Stimulated activated CD4-positive, alpha-beta T cell treated with anti-CD3 and anti-CD28 coated beads, Interleukin-1b, Interleukin-23, amount 100 ng/mL, for 48 hours (primary cell): ENCODE measurements around the gene KDM2A.
A peak's percentile ranks its signal among the peaks of the same experiment; 100 is the strongest.

Experiments
- DNase-seq: peaks from one replicate; pipeline ENCODE4 v3.0.0-alpha.2; 2020

Gene KDM2A

DNA sequence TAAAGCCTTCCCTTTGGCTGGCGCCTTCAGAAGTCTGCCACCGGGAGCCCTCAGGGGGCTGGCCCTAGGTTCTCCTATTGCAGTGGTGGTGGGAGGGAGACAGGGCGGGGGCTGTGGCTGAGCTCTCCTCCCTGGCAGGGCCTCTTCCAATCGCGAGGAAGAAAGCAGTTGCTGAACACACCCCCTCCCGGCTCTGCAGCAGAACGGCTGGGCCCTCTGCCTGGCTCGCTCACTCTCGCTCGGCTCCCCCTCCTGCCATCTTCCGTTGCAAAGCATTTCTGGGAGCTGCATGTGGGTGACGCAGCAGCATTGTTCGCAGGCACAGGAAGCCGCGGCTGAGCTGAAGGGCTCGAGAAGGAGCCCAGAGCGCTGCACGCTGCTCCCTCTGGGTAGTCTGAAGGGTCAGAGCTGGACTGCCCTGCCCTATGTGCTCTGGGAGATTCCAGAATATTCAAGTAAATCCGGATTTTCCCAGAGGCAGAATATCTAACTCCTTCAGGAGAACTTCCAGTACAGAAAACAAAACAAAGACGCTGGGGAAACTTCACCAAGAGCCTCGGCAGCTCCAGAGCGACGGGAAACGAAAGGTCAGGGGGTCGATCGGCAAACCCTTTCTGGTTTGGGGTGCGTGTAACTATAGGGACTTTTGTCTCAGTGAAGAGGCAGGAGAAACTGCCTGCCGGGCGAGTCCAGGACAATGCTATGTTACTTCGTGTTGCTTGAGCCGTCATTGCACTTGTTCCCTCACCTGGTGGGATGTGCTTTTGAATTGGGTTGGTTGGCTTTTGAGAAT, 120.9 kb downstream of the KDM2A start:
- peak; percentile 98 for DNase-seq

DNA sequence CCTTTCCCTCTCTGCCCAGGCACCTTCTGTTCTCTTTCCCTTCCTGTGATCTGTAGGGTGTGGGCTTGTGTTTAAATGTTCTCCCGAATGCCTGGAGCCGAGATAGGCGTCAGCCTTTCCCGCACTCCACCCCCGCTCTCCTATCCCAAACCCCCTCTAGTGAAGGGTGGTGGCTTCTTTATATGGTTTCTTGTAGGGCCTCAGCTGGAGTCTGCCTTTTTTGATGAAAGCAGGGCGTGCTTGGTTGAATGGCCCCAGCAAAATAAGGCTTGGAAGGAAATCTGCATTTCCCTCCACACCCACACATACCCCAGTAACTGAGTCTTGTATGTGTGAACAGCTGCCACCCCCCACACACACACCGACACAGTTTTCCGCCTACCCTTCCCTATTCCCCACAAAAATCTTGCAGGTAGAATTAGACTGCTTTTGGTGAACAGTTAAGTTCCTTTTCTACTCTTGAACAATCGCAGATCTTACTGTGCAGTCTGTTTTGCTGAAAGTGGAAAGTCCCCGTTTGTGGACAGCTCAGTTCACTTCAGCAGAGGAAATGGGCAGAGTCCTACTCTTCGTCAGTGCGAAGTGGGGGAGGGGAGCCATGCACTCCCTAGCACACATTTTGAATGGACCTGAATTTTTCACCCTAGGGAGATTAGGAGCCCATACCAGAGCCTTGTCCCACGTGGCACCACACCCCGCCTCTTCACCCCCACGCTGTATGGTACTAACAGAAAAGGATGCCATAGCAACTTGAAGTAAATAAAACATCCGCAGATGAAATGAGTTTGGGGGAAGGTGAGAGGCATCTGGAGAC, 121.7 kb downstream of the KDM2A start:
- peak; percentile 90 for DNase-seq

DNA sequence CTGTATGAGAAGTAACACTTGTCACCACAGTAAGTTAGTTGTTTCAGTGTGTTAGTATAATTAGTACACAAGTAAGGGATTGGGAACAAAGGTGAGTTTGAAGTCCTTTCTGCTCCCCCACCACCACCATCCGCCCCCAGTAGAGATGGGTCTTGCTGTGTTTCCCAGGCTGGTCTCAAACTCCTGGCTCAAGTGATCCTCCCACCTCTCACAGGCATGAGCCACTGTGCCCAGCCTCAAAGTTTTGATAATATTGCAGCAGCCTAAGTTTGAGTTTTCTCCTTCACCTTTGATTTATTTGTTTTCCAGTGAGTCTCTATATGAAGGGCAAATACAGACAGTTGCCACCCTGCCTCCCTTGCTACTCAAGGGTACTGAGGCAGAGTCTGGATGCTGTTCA, 123.5 kb downstream of the KDM2A start:
- DNase-seq: no peak

DNA sequence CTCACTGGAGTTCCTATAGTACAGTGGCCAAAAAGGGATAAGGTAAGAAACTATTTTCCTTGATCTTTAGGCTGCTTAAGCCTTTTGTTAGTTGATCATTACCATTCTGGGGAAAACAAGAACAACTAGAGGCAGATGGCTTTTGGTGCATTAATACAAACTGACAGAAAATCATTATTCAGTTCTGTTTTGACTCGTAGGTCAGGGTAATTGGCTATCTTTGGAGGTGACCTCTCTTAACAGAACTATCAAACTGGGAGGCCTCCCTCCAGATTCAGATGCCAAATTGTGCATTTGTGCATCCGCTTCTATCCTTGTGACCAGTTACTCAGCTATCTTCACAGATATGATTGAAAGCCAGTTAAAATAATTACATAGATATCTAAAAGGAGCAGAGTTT, 124.0 kb downstream of the KDM2A start:
- DNase-seq: no peak

DNA sequence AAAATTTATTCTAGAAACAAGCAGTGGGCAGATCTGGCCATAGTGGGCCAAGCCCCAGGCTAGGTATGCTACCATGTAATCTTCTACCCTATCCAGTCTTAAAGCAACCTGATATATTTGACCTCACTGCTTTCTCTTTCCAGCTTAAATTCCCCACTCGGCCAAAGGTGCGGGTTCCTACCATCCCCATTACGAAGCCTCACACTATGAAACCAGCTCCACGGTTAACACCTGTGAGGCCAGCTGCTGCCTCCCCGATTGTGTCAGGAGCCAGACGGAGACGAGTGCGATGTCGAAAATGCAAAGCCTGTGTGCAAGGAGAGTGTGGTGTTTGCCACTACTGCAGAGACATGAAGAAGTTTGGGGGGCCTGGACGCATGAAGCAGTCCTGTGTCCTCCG, 126.0 kb downstream of the KDM2A start:
- DNase-seq: no peak

DNA sequence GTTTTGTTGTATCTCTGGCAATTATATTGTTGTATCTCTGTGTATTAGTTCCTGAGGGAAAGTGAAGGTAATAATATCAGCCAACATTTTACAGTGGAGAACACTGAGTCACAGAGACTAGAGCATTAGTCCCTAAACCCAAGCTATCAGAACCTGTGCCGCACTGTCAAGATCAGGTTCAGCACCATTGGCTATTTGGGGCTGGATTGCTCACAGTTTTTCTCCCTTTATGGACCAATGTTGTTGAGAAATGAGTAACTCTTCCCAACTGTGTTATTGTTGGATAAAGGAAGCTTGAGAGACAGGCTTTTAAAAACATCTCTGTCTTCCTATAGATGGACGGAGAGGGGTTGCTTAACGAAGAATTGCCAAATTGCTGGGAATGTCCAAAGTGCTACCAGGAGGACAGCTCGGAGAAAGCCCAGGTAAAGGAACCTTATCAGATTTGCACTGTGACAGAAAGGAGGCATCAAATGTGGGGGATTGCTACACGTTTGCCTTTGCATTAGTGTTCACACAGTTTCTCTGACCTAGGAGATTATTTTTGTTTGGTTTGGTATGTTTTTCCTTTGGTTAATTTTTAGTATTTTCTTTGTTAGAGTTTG, 129.0 kb downstream of the KDM2A start:
- DNase-seq: no peak

DNA sequence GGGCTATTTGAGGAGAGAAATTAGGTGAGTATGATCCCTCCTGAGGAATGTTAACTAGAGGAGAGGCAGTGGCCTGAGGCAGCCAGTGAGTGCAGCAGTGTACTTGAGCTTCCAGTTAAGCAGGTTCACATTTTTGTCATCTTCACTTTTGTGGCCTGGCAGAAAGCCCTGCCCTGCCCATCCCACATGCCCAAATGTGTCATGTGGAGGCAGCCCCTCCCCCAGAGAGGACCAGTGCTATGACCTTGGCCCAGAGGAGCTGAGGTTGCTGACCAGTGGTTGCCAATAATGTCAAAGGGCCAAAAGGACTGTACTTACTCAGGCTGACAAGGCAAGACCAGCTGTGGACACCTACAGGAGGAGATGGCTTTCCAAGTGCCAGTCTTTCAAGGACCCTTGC, 129.6 kb downstream of the KDM2A start:
- DNase-seq: no peak

DNA sequence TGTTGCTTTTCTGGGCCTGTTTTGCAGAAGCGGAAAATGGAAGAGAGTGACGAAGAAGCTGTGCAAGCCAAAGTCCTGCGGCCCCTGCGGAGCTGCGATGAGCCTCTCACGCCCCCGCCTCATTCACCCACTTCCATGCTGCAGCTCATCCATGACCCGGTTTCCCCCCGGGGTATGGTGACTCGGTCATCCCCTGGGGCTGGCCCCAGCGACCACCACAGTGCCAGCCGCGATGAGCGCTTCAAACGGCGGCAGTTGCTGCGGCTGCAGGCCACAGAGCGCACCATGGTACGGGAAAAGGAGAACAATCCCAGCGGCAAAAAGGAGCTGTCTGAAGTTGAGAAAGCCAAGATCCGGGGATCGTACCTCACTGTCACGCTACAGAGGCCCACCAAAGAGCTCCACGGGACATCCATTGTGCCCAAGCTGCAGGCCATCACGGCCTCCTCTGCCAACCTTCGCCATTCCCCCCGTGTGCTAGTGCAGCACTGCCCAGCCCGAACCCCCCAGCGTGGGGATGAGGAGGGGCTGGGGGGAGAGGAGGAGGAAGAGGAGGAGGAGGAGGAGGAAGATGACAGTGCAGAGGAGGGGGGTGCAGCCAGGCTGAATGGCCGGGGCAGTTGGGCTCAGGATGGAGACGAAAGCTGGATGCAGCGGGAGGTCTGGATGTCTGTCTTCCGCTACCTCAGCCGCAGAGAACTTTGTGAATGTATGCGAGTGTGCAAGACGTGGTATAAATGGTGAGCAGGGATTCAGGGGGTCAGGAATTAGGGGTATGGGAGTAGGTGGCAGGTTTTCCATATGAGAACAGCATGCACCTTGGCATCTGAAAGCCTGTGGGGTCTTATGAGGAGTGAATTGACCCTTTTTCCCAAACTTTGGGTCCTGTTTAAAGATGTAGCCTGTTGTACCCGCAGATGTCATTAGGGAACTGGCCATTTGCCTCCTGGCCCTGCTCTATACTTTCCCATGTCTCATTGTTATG, 131.3 kb downstream of the KDM2A start:
- no peak for DNase-seq

DNA sequence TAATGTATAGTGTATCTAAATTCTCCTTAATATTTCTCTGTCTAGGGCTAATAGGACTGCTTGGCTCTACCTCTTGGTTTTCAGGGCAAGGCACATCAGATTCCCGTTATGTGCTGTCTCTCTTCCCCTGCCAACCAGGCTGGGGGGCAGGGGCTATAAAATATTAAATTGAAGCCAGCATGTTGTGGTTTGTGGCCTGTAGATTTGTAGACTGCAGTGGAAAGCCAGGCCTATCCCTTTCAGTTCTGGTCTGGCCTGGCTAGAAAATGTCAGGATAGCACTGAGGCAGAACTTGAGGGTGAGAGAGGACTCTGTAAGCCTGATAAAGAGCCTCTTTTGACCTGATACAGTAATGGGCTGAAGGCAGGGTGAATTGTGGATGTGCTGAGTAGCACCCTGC, 132.8 kb downstream of the KDM2A start:
- no peak for DNase-seq

DNA sequence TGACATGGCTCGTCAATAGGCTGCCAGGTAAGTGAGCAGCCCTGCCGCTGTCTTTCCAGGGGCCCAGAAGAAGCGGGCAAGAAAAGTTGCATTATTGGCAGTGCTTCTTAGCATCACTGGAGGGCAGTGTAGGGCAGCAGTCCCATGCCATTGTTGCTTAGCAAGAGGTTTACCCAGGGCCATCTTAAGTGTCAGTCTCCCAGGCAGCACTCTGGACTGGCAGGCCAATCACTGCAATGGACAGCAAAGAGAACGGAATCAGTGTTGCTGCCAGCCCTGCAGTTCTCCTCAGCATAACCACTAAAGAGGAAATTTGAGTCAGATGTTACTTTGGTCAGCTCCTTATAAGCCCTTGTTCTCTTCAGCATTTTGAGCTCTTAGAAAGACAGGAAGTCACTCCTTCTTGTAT, 133.8 kb downstream of the KDM2A start:
- no peak for DNase-seq

DNA sequence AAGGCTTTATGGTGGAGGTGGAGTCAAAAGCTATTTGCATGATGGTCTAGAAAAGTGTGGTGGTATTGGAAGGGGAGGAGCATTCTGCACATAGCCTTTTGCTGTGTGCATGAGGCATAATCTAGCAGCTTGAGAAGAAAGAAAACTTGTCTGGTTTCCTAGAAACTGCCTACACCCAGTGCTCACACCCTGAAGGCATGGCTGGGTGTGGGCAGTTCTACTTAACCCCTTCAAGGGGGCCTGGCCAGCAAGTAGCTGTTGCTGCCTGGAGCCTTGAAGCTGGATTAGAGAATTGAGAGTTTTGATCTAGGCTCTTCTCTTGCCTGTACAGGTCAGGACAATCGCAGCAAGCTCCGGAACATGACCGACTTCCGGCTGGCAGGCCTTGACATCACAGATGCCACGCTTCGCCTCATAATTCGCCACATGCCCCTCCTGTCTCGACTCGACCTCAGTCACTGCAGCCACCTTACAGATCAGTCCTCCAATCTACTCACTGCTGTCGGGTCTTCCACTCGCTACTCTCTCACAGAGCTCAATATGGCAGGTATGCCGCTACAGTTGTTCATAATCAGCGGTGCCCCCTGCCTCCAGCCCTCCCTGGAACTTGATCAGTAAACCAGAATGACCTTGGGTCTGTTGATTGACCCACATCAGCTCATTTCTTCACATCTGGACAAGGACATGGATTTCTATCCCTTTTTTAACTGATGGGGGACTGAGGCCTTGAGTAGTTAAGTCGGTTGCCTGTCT, 135.0 kb downstream of the KDM2A start:
- DNase-seq: no peak

DNA sequence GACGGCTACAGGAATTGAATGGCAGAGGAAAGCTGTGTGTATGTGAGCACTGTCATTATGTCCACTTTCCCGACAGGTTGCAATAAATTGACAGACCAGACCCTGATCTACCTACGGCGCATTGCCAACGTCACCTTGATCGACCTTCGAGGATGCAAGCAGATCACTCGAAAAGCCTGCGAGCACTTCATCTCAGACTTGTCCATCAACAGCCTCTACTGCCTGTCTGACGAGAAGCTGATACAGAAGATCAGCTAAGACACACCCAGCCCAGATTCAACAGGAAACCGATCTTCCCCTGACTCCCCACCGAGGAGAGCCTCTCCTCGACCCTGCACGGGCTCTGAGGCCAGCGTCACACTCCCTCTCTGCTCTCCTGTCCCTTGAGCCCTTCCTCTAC, 135.7 kb downstream of the KDM2A start:
- no peak for DNase-seq

DNA sequence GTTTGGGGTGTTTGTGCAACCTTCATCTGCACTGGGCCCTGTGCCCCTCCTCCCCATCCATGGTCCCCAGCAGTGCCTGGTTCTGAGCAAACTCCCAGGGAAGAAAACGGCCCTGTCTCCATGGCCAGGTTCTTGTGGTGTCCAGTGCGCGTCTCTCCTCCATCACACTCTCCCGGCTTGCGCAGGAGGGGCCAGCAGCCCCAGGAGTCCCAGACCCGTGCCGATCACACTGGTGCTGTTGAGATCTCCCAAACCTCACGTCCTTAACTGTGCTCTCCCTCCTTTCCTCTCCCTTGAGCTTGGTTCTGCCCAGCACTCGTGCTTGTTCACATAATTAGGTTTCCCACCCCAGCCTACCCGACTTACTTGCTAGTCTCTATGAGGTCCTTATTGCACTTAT, 136.3 kb downstream of the KDM2A start:
- DNase-seq: no peak

DNA sequence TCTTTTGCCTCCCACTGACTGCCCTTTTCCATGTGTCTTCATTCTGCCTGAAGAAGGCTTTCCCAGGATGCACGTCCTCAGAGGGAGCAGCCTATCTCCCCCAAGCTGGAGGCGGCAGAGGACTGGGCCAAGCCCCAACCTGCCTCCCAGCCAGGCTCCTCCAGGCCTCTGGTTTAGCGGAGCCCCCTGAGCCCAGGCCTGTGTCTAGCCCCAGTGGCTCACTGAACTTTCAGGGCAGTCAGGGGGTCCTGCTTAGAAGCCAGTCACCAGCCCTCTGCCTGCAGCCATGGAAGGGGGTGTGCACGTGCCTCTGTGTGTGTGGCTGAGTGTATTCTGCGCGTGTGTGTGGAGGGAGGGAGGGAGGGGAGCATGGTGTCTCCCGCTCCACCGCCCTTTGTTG, 136.8 kb downstream of the KDM2A start:
- no peak for DNase-seq

DNA sequence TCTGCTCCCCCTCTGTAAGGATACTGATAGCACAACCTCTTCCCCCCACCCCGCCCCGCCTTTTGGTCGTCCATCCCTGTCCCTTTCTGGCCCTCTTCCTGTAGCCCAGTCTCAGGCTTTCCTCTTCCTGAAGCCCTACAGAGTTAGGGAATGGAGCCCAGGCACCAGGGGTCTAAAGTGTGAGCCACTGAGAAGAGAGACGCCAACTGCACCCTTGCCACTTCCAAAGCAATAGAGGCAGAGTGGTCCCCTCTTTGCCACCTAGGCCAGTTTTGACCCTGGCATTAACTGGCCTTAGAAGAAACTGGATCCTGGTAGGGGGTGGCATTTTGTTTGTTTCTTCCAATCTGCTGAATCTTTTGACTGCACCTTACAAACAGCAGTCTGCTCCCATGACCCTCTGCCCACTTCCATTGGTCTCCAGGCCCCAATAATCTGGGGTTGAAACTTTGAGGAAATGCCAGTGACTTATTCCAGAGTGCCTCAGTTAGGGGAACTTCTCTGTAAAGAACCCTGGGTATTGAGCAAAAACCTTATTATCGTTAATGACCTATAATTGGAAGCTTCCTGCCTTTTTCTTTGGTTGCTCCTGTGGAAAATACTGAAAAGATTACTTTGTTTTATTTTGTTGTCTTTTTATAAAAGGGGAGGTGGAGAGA, 137.5 kb downstream of the KDM2A start:
- no peak for DNase-seq

DNA sequence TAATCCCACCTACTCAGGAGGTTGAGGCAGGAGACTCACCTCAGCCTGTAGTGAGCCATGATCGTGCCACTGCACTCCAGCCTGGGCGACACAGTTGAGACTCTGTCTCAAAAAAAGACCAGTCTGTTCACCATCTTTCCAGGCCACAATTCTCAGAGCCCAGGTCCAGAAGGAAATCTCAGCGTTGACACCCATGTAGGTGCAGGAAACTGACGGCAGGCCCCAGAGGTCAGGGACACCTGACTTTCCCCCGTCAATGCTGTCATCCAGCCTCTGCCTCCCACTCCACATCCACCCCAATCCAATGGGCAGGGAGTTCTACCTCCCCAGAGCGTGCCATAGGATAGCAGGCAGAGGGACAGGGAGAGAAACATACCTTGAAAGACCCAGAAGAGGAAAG, 141.3 kb downstream of the KDM2A start:
- no peak for DNase-seq

DNA sequence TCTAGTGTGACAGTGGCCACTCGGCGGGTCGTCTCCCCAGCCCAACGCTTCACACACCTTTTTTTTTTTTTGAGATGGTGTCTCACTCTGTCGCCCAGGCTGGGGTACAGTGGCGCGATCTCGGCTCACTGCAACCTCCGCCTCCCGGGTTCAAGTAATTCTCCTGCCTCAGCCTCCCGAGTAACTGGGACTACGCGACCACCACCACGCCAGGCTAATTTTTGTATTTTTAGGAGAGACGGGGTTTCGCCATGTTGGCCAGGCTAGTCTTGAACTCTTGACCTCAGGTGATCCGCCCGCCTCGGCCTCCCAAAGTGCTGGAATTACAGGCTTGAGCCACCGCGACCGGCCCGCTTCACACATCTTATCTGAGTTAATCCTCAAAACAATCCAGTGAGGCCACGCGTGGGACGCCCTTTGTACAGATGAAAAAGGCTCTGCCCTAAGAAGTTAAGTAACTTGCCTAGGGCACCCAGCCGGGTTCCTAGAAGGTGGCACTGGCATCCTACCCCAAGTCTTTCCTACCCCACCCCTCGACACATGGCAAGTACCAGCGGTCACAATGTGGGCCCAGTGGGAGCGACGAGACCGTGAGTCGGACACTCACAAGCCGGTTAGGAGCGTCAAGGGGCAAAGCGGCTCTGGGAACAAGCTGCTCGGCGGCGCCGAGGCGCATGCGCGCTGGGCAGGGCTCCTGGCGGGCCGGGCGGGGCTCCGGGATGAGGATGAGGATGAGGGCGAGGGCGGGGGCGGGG, 142.0 kb downstream of the KDM2A start:
- DNase-seq: peak; percentile 54

DNA sequence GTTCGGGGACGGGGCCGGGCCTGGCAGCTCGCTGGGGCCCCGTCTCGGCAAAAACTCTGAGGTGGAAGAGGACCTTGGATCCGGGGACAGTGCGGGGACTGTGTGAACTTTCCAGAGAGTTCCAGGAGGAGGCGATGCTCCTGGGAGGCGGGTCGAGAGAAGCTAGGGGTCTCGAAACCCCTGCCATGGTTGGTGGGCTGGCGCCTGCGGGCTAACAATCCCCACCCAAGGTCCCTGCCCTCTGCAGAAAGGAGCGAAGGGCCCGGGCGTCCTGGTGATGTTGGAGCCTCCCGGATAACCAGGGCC, 142.5 kb downstream of the KDM2A start:
- DNase-seq: no peak

DNA sequence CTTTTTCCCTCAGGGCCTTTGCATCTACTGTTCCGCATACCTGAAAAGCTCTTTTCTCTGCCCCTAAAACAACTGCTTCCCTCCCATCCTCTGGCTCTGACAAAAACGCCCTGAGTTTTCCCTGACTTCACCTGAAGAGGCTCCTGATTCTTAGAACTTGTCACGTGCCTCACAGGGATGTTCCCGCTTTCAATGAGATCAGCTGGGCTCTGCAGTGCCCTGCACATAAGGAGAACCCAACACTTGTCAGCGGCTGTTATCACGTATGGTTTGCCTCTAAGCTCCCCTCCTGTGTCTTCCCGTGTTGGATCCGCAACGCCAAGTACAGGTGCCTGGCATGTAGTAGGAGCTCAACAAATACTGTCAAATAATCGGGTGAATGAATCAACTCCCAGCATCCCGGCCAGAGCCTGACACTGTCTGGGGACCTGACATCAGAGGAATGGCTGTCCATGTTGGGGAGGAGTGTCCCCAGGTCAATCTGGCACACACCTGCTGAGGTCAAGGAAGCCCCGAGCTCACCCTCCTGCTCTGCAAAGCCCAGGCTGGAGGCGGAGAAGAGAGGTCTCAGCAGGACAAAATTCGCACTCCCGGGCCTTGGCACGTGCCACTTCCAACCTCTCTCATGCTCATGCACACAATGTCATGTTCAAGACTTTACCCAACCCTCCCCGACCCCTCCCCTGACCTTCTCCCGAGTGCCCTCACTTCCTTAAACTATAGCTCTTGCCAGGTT, 143.1 kb downstream of the KDM2A start:
- no peak for DNase-seq
